HG03439 (cell line): Measurements from ENCODE around the gene INO80.
"Not testable (repeated sequence)": the region's sequence is repeated elsewhere in the genome, so short reads cannot be mapped to it uniquely, and the experiment has no call there.

Experiments used
- ATAC-seq: cut with Tn5 transposase; IDR thresholded peaks from one replicate; pipeline ENCODE4 v1.9.1; 2021; ENCODE audit warnings: mild to moderate bottlenecking, moderate library complexity; ENCODE audit not compliant: unreplicated experiment

The INO80 gene

DNA sequence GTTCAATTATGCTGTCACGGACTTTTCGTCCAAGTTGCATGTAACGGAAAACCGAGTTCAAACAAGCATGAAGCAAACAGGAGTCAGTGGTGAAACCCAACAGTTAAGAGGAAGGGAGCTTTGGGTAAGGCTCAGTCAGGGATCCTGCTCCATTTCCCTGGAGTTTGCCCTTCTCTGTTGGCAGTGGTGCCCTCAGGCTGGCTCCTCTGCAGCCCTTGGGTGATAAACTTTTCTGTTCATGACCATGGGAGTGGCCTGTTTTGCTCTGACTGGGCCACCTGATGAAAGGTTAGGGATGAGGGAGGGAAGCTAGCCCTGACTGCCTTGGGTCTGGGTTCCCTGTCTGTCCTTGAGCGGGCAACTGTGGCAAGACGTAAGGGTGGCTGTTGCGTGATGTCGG, 146.7 kb downstream of the INO80 start:
- ATAC-seq: no peak

DNA sequence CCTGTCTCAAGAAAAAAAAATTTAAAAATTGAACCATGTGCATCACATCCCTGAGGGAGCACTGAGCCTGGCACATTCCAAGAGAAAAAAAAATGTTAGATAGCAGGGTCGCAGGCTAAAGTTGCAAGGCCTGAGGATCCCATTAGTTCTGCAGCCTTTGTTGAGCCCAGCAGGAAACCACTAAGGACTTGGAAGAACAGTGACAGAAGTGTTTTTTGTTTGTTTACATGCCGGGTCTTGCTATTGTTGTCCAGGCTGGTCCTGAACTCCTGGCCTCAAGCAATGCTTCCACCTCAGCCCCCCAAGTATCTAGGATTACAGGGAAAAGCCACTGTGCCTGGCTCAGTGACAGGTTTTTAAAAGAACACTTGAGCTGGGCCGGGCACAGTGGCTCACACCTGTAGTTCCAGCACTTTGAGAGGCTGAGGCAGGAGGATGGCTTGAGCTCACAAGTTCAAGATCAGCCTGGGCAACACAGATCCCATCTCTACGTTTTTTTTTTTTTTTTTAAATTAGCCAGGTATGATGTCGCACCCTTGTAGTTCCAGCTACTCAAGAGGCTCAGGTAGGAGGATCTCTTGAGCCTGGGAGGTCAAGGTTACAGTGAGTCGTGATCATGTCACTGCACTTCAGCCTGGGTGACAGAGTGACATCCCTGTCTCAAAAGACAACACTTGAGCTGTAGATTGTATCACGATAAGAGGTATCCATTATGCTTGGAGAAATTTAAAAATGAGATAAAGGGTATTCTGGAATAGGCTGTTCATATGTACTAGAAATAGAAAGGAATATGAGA, 147.6 kb downstream of the INO80 start:
- no peak for ATAC-seq

DNA sequence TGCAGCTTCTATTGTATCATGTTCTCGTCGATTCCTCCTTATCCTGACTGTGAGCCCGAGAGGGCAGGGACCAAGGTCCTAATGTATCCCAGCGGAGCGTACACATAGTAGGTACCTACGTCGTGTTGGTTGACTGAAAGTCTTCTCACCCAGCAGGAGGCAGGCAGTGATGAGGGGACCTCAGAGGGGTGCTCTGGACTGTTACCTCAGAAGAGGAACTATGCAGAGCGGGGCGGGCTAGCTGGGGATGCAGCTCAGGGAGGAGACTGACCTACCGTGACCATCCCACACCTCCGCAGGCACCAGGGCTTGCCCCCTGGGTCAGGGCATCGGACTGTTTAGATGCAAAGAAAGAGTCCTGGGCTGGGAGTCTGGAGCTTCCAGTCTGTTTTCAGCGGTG, 151.4 kb downstream of the INO80 start:
- ATAC-seq: no peak

DNA sequence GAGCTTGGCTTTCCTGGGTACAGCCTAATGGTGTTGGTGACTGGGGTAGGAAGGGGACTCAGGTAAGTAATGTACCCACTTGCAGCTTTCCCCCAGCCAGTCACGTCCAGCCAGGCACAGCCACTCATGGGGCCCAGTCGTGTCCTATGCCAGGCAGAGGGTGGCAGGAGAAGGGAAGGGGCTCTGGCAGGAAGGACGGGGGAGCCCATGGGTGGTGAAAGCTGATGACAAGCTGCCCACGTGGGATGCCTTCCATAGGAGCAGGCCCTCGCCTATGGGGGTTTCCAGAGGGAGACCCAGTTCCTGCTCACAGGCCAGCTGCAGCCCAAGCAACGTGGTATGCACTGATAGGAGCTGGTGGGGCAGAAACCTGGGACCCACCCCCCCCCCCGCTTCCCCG, 152.1 kb downstream of the INO80 start:
- no peak for ATAC-seq

DNA sequence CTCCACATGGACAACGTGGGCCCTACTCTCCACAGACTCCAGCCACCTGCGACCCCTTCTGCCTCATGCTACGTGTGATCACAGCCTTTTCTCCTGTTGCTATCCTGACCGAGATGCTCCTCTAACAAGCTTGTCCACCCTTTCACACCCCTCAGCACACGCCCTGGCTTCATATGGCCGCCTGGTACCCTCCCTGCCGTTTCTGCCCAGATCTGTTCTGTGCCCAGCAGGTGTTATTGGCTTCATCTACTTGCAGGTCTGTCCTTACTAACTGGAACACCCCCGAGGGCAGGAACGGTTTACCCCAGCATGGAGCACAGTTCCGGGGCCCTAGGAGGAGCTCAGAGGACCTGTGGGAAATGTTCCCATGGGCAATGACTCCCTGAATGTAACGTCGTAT, 152.9 kb downstream of the INO80 start:
- no peak for ATAC-seq

DNA sequence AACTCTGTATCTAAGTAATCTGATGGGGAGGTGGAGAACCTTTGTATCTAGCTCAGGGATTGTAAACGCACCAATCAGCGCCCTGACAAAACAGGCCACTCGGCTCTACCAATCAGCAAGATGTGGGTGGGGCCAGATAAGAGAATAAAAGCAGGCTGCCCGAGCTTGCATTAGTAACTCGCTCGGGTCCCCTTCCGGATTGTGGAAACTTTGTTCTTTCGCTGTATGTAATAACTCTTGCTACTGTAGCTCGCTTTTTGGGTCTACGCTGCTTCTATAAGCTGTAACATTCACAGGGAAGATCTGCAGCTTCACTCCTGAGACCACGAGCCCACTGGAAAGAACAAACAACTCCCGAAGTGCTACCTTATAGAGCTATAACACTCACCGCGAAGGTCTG, 153.8 kb downstream of the INO80 start:
- ATAC-seq: not testable (repeated sequence)

DNA sequence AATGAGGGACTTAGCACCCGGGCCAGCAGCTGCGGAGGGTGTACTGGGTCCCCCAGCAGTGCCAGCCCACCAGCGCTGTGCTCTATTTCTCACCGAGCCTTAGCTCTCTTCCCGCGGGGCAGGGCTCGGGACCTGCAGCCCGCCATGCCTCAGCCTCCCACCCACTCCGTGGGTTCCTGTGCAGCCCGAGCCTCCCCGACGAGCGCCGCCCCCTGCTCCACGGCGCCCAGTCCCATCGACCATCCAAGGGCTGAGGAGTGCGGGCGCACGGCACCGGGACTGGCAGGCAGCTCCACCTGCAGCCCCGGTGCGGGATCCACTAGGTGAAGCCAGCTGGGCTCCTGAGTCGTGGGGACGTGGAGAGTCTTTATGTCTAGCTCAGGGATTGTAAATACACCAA, 154.3 kb downstream of the INO80 start:
- not testable (repeated sequence) for ATAC-seq

DNA sequence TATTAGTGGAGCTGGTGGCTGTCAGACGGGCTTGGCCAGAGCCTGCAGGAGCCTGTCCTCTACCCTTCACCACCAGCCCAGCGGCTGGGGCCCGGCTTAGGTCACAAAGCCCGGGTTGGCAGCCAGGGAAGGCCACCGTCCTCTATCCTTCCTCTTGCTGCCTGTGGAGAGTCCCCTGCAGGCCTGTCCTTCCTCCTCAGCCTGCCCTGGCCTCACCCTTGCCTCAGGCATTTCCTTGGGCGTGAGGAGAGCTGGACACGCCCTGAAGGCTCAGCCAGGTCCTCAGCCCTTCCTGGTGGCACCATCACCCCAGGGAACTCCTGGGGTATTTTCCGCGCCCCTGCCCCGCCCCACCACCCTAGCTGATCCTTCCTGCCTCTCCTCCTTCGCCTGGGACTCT, 155.2 kb downstream of the INO80 start:
- no peak for ATAC-seq

DNA sequence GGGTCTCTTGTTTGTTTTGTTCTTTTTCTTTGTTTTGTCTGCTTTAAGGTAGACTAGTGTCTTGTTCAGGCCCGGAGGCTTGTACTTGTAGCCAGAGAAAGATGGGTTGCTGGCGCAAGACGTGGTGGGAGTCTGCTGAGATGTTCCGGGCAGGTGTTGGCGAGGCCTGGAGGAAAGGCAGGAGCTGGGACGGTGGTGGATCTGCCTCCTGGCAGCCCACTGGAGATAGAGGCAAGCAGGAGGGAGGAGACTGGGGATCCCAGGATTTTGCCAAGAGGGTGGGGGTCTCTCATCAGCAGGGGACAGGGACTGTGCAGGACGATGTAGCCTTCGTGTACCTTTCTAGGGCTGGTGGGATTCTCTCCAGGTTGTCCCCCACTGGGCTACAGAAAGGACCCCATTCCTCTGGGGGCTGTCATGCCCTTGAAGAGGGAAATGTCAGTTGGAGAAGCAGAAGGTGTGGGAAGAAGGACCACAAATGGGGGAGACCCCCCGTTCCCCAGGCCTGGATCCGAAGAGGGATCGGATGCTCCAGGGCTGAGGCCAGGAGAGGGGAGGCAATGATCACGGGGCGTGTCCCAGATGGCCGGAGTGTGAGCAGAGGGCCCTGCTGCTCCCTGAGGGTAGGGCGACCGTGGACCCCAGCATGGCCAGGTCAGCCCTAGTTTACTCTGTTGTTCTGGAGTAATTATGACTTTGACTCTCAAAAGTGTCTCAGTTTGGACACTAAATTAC, 155.8 kb downstream of the INO80 start:
- no peak for ATAC-seq

DNA sequence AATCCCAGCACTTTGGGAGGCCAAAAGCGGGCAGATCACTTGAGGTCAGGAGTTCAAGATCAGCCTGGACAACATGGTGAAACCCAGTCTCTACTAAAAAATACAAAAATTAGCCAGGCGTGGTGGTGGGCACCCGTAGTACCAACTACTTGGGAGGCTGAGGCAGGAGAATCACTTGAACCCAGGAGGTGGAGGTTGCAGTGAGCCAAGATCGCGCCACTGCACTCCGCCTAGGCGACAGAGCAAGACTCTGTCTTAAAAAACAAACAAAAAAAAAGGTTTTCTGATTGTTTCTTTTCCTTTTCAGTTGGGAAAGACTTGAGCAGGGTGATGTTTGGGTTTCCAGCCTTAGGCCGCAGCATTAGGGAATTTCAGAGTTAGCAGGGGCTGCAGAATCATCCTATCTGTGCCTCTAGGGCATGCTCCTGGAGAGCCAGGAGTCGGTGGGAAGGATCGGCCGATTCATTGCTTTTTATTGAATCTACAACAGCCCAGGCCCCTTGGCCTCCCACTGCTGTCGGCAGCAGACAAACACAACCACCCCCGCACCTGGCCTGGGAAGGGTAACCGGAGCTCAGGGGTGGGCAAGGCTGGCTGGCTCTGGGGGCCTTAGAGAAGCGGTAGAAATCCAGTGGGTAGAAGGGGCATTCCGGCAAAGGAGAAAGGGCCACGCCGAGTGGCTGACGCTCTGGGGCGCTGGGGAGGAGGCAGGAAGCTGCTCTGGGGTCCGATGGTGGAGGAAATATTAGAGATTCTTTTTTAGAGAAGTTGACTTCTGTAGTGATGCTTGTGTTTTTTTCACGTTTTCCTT, 156.5 kb downstream of the INO80 start:
- no peak for ATAC-seq

DNA sequence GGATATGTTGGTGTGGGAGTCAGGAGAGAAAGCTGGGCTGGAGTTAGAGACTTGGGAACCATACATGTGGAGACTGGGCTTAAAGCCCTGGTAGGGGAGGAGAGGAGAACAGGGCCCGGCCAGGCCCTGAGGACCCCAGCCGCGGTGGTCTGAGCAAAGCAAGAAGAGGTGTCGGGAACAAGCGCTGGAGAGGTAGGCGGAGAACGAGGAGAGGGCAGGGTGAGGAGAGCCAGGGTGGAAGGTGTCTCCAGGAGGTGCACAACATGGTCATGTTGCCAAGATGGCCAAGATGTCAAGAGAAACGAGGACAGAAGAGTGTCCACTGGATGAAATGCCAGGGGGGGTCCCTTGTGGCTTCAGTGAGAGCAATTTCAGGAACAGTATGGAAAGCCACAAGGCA, 157.4 kb downstream of the INO80 start:
- no peak for ATAC-seq

DNA sequence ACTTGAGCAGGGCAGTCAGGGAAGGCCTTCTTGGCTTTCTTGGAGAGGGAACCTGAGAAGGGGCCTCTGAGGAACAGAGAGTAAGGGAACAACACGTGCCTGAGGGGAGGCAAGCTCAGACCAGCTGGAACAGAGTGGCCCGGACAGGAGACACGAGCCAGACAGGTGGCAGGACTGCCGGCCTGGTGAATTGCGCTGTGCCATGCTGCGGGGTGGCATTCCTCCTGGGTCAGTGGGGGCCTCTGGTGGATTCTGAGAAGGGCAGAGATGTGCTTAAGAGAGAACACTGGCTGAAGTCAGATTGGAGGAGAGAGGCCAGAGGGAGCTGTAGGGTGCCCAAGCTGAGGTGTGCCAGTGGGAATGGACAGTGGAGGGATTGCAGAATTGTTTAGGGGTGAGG, 157.9 kb downstream of the INO80 start:
- no peak for ATAC-seq

DNA sequence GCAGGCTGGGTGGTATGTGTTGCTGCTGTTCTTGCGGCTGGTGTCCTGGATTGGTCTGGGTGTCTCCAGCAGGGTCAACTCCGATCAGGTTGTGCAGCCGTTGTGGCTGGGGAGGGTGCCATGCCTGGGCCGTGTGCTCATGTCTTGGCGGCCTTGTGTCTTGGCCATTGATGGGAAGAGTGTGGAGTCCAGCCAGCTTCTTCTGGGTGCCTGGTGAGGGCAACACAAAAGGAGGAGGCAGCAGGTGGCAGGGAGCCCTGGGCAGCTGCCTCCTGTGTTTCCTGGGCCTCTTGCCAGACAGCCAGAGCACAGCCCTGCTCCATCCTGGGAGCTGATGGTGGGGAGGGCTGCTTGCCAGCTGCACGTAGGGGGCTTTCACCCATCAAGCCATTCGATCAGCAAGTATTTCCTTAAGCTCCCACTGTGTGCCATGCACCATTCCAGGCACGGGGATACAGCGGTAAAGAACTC, 158.5 kb downstream of the INO80 start:
- no peak for ATAC-seq

DNA sequence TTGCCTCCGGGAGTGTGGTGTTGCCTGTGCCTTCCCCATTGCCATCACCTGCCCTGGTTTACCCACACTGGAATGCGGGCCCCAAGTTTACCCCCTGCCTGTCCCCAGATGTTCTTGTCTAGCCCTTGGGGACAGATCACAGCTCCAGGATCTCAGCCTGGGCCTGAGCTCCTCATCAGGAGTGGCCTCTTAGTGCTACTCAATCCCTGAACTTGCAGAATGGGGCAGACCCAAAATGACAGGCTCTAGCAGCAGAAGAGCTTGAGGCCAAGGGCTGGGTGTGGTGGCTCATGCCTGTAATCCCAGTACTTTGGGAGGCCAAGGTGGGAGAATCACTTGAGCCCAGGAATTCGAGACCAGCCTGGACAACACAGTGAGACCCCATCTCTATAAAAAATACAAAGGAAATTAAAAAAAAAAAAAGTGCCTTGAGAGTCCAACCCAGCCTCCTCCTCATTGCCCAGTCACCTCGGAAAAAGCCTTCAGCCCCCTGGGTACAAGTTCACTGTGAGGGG, 159.0 kb downstream of the INO80 start:
- ATAC-seq: no peak

DNA sequence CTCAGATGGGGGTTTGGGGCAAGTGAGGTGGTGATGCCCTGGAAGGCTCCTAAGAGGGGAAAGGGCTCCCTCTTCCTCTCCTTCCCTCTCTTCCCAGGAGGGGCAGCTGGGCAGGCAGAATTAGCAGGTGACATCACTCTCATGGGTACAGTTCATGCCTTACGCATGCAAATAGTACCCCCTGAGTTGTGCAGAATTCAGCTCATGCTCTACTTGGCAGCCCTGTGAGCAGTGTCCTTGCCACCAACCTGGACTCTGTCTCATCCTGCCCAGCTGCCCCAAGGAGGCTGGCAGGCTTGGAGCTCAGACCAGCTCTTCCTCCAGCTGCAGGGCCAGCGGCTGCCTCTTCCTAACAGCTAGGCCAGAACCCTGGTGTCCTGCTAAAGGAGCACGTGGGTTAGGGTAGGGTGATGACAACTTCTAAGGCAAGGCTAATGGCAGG, 159.5 kb downstream of the INO80 start:
- no peak for ATAC-seq

DNA sequence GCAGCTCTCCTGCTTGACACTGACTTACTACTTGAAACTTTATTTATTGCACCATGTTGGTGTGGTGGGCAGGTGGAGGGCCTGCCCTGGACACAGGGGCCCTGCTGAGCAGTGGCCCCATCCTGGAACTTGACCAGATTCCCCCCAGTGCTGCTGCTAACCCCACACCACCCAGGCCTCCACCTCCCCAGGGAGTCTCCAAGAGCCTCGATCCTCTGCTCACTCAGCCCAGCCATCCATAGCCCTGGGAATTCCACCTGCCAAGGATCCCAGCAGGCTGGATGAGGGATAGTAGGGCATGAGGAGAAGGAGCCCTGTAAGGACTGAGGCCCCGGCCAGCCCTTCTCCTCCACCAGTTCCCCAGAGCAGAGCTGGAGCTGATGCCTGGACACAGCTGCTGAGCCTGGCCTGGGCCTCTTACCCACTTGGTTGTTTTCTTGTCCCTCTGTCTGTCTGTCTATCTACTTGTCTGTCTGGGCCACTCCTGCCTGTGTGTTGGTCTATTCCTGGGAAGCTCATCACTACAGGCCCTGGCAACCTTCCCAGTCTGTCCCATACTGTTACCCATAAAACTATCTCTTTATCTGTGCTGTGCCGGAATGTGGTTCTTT, 160.0 kb downstream of the INO80 start:
- no peak for ATAC-seq

DNA sequence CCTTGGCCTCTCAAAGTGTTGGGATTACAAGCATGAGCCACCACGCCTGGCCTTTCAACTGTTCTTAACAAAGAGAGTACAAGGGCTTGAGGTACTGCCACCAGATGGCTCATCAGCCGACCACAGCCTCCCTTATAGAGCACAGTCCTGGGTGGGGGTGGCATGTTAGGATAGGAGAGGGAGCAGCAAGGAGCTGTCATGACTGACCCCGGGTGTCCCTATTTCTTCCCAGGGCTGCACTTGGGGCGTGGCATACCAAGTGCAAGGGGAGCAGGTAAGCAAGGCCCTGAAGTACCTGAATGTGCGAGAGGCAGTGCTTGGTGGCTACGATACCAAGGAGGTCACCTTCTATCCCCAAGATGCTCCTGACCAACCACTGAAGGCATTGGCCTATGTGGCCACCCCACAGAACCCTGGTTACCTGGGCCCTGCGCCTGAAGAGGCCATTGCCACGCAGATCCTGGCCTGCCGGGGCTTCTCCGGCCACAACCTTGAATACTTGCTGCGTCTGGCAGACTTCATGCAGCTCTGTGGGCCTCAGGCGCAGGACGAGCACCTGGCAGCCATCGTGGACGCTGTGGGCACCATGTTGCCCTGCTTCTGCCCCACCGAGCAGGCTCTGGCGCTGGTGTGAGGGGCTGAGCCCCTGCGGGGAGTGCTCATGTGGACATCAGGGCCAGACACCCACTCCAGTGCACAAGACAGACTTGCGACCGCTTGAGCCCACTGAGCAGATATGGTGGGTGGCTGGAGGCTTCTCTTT, 160.8 kb downstream of the INO80 start:
- no peak for ATAC-seq

DNA sequence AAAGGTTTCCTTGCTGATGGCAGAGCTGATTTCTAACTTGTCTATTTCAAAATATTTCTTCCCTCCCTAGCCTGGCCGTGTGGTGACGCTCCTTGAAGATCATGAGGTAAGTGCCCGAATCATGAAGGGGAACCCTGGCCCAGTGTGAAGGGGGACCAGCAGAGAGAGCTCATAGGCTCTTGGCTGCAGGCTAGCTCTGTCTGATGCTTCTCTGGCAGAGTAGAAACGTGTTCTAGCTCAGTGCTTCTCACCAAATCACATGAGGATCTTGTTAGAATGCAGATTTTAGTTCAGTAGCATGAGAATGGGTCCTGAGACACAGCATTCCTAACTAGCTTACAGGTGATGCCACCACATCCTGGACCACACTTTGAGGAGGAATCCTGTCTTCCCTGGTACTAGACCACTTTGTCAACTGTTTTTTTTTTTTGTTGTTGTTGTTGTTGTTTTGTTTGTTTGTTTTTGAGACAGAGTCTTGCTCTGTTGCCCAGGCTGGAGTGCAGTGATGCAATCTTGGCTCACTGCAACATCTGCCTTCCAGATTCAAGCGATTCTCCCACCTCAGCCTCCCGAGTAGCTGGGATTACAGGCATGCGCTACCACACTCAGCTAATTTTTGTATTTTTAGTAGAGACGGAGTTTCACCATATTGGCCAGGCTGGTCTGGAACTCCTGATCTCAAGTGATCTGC, 161.8 kb downstream of the INO80 start:
- ATAC-seq: not testable (repeated sequence)

DNA sequence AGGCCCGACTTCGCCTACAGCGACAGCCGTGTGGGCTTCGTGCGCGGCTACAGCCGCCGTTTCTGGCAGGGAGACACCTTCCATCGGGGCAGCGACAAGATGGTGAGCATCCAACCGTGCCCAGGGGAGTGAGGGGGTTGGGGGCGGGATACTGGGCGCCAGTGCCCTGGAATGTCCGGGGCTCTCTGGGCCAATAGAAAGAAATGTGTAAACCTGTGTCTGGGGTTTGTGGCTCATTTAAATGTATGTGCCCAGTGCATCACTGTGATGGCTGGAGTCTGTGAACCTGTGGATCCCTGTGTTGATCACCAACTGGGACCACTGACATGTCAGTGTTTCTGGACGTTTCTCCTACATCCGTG, 162.4 kb downstream of the INO80 start:
- no peak for ATAC-seq
